Testis (tissue), 2 donors: ENCODE results near the gene MRPL42.

Experiments
- POLR2A ChIP-seq: fragments of 450-650 bp; IDR thresholded peaks from one replicate; pipeline ENCODE4 v1.6.1; 2017; ENCODE audit warnings: antibody characterized with exemption, mild to moderate bottlenecking, moderate library complexity
- TF ChIP-seq, protein P1 (sequence below), 3 experiments: fragments of 450-650 bp in 2 of 3; fragments of 200-600 bp in 1 of 3; sonication (generic) in 1 of 3; IDR thresholded peaks; one replicate each; pipeline ENCODE4 v1.5.1; 2016 to 2019; ENCODE audit warnings: antibody characterized with exemption in 3 of 3, mild to moderate bottlenecking in 2 of 3, moderate library complexity in 1 of 3

- TF ChIP-seq, protein P1, sequence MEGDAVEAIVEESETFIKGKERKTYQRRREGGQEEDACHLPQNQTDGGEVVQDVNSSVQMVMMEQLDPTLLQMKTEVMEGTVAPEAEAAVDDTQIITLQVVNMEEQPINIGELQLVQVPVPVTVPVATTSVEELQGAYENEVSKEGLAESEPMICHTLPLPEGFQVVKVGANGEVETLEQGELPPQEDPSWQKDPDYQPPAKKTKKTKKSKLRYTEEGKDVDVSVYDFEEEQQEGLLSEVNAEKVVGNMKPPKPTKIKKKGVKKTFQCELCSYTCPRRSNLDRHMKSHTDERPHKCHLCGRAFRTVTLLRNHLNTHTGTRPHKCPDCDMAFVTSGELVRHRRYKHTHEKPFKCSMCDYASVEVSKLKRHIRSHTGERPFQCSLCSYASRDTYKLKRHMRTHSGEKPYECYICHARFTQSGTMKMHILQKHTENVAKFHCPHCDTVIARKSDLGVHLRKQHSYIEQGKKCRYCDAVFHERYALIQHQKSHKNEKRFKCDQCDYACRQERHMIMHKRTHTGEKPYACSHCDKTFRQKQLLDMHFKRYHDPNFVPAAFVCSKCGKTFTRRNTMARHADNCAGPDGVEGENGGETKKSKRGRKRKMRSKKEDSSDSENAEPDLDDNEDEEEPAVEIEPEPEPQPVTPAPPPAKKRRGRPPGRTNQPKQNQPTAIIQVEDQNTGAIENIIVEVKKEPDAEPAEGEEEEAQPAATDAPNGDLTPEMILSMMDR (IDR thresholded peaks at IDR 0.05), result no peak
- TF ChIP-seq POLR2A, result no peak
Observed at GRCh38 chr12:93552427-93552826, 85.1 kb downstream of the MRPL42 start.
